HEK293T (cell line): ENCODE measurements around the gene CPA1.

Source experiments
- FOXA1 ChIP-seq: fragments of 450-650 bp; IDR thresholded peaks from 2 replicates; pipeline ENCODE4 v1.6.1; 2016; ENCODE audit warnings: mild to moderate bottlenecking
- L3MBTL2 ChIP-seq: fragments of 450-650 bp; conservative IDR thresholded peaks from 2 replicates; pipeline ENCODE4 v1.6.1; 2016; ENCODE audit warnings: mild to moderate bottlenecking
- PKNOX1 ChIP-seq: fragments of 450-650 bp; IDR thresholded peaks from 2 replicates; pipeline ENCODE4 v1.6.1; 2016
- SP1 ChIP-seq: fragments of 450-650 bp; IDR thresholded peaks from 2 replicates; pipeline ENCODE4 v1.6.1; 2017
- SUZ12 ChIP-seq: fragments of 450-650 bp; IDR thresholded peaks from 2 replicates; pipeline ENCODE4 v1.6.1; 2016; ENCODE audit warnings: mild to moderate bottlenecking

- TF ChIP-seq PKNOX1 = peak; percentile 86
- TF ChIP-seq SP1 = no peak
- TF ChIP-seq SUZ12 = no peak
- no peak for TF ChIP-seq FOXA1
- TF ChIP-seq L3MBTL2 = no peak
Observed at GRCh38 chr7:130356121-130356875, 24.0 kb upstream of the CPA1 start.
